Tibial artery (tissue), 4 donors: Measurements from ENCODE around the gene ATE1.
"Not testable (repeated sequence)": the region's sequence is repeated elsewhere in the genome, so short reads cannot be mapped to it uniquely, and the experiment has no call there.

ENCODE experiments used
- DNase-seq, 2 donors: peaks; one replicate each; pipeline ENCODE4 v3.0.0-alpha.2; 2019
- H3K27ac ChIP-seq, 2 donors: fragments of 200-600 bp; sonication (generic) in 1 of 2; 1 replicate in 1 of 2; 2 replicates in 1 of 2; pipeline ENCODE4 v1.5.1; 2018 to 2019; ENCODE audit warnings: mild to moderate bottlenecking in 1 of 2
- H3K27me3 ChIP-seq, 2 donors: fragments of 200-600 bp; sonication (generic) in 1 of 2; one replicate each; pipeline versions ENCODE4 v1.5.1 to v1.6.0; 2016 to 2019
- H3K36me3 ChIP-seq, 3 donors: fragments of 200-600 bp; sonication (generic) in 2 of 3; one replicate each; pipeline ENCODE4 v1.5.1; 2016 to 2019; ENCODE audit warnings: mild to moderate bottlenecking in 2 of 3
- H3K4me1 ChIP-seq, 4 donors: fragments of 200-600 bp; sonication (generic) in 2 of 4; 1 replicate in 3 of 4; 2 replicates in 1 of 4; pipeline ENCODE4 v1.5.1; 2016 to 2019
- H3K4me3 ChIP-seq, 2 donors: fragments of 200-600 bp; sonication (generic) in 1 of 2; 1 replicate in 1 of 2; 2 replicates in 1 of 2; pipeline ENCODE4 v1.5.1; 2018 to 2019; ENCODE audit warnings: mild to moderate bottlenecking in 2 of 2
- H3K9me3 ChIP-seq, 3 donors: fragments of 200-600 bp; sonication (generic) in 1 of 3; one replicate each; pipeline ENCODE4 v1.5.1; 2016 to 2019
- CTCF ChIP-seq, 2 experiments: fragments of 200-600 bp in 1 of 2; fragments of 450-650 bp in 1 of 2; IDR thresholded peaks; one replicate each; pipeline ENCODE4 v1.5.1; 2017 to 2019; ENCODE audit warnings: antibody characterized with exemption in 2 of 2, mild to moderate bottlenecking in 1 of 2, moderate library complexity in 1 of 2
- intact Hi-C: fragments of 100-400 bp; cut with DNase I; formaldehyde crosslinking; loops from one replicate; pipeline ENCODE4 v1.15.0; 2023; ENCODE audit warnings: low total_unique reads

Gene ATE1

GRCh38 chr10:121708728-121709674 lies 218.8 kb downstream of the ATE1 start:
- no peak overlapping the region for H3K4me3 ChIP-seq
- intact Hi-C loops, result no loop called here

GRCh38 chr10:121702351-121703320 lies 225.2 kb downstream of the ATE1 start:
- Histone ChIP-seq H3K27ac (no peak overlapping the region), H3K4me1 (no peaks in the 10 kb centered on the region), H3K4me3 (no peak overlapping the region), H3K36me3 (no peaks in the 10 kb centered on the region), H3K27me3 (peaks cover 0 to 5% of the 10 kb centered on the region in 2 donors), H3K9me3 (no peaks in the 10 kb centered on the region)
- DNase-seq, result no peak
- TF ChIP-seq CTCF (IDR thresholded peaks at IDR 0.05), result no peak
- intact Hi-C loops, result no loop called here

More at GRCh38 chr10:121708728-121709674, 218.8 kb downstream of the ATE1 start:
- TF ChIP-seq CTCF (IDR thresholded peaks at IDR 0.05), result no peak
- DNase-seq, result no peak
- Histone ChIP-seq H3K36me3 (no peaks in the 10 kb centered on the region), H3K27me3 (peaks cover 0 to 11% of the 10 kb centered on the region in 2 donors), H3K27ac (no peak overlapping the region), H3K9me3 (no peaks in the 10 kb centered on the region), H3K4me1 (no peaks in the 10 kb centered on the region)

- TF ChIP-seq CTCF (IDR thresholded peaks at IDR 0.05), result no peak
- Histone ChIP-seq H3K27me3 (peaks cover 0 to 14% of the 10 kb centered on the region in 2 donors), H3K36me3 (no peaks in the 10 kb centered on the region), H3K4me1 (no peaks in the 10 kb centered on the region), H3K27ac (no peak overlapping the region), H3K9me3 (no peaks in the 10 kb centered on the region), H3K4me3 (no peak overlapping the region)
- DNase-seq, result no peak
- intact Hi-C loops, result no loop called here
These were observed 227.4 kb downstream of the ATE1 start for GRCh38 chr10:121700416-121700815.

DNA sequence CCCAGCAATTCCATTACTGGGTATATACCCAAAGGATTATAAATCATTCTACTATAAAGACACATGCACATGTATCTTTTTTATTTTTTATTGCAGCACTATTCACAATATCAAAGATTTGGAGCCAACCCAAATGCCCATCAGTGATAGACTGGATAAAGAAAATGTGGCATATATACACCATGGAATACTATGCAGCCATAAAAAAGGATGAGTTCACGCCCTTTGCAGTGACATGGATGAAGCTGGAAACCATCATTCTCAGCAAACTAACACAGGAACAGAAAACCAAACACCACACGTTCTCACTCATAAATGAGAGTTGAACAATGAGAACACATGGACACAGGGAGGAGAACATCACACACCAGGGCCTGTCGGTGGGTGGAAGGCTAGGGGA lies 228.1 kb downstream of the ATE1 start:
- intact Hi-C loops, DNase-seq, H3K27ac ChIP-seq: not testable (repeated sequence)

DNA sequence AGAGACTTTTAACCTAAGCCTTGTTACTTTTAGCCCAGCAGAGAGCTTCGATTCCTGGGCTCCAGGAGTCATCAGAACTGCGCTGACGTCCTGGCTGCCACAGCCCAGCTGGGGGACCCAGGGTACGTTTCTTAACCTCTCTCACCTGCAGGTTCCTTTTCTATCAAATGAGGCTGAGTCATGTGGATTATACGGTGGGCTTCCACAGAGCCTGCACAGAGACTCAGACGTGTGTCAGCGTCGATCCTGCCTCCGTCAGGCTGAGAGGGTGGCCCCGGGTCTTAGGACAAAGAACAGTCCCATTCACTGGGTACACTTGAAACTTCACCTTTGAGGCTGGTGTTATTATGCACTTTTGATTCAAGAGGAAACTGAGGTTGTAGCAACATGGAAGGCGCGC lies 228.9 kb downstream of the ATE1 start:
- Histone ChIP-seq H3K27ac (no peak overlapping the region), H3K9me3 (no peaks in the 10 kb centered on the region), H3K36me3 (no peaks in the 10 kb centered on the region), H3K27me3 (peaks cover 0 to 13% of the 10 kb centered on the region in 2 donors), H3K4me1 (no peaks in the 10 kb centered on the region), H3K4me3 (no peak overlapping the region)
- DNase-seq, result no peak
- intact Hi-C loops, result no loop called here
- no peak for TF ChIP-seq CTCF (IDR thresholded peaks at IDR 0.05)

More for the DNA sequence above, 228.1 kb downstream of the ATE1 start:
- not testable (repeated sequence) for H3K9me3 ChIP-seq, H3K36me3 ChIP-seq, H3K4me3 ChIP-seq, H3K4me1 ChIP-seq
- H3K27me3 ChIP-seq, result peaks cover 0 to 13% of the 10 kb centered on the region in 2 donors
